NCI-H2171 (cell line): ENCODE results near the gene RTKN2.

Source experiments
- DNase-seq: peaks from one replicate; lab custom pipeline; 2025; lab: John Stamatoyannopoulos, UW

The RTKN2 gene

GRCh38 chr10:62172465-62172864 lies 96.2 kb downstream of the RTKN2 start:
- no peak for DNase-seq

GRCh38 chr10:62171791-62172190 lies 96.9 kb downstream of the RTKN2 start:
- DNase-seq: no peak

GRCh38 chr10:62170732-62171131 lies 97.9 kb downstream of the RTKN2 start:
- DNase-seq: no peak

GRCh38 chr10:62166331-62167131 lies 102.1 kb downstream of the RTKN2 start:
- no peak for DNase-seq

- DNase-seq: no peak
Measured at GRCh38 chr10:62165803-62166202, 102.8 kb downstream of the RTKN2 start.

GRCh38 chr10:62163024-62163423 lies 105.6 kb downstream of the RTKN2 start:
- DNase-seq: no peak

- DNase-seq: no peak
Measured at GRCh38 chr10:62162261-62162981, 106.2 kb downstream of the RTKN2 start.

GRCh38 chr10:62159351-62159750 lies 109.3 kb downstream of the RTKN2 start:
- no peak for DNase-seq

- no peak for DNase-seq
Measured at GRCh38 chr10:62157601-62158000, 111.0 kb downstream of the RTKN2 start.

GRCh38 chr10:62155054-62155680 lies 113.5 kb downstream of the RTKN2 start:
- no peak for DNase-seq

GRCh38 chr10:62154231-62154630 lies 114.4 kb downstream of the RTKN2 start:
- DNase-seq: no peak

- DNase-seq: no peak
Measured at GRCh38 chr10:62153191-62153590, 115.5 kb downstream of the RTKN2 start.

GRCh38 chr10:62149621-62150020 lies 119.0 kb downstream of the RTKN2 start:
- no peak for DNase-seq

- no peak for DNase-seq
Measured at GRCh38 chr10:62148155-62148554, 120.5 kb downstream of the RTKN2 start.

- no peak for DNase-seq
Measured at GRCh38 chr10:62147425-62147824, 121.2 kb downstream of the RTKN2 start.

GRCh38 chr10:62136931-62137330 lies 131.7 kb downstream of the RTKN2 start:
- DNase-seq: no peak

GRCh38 chr10:62133618-62134017 lies 135.0 kb downstream of the RTKN2 start:
- no peak for DNase-seq
